Measurements from ENCODE around the gene DYNC2H1. TPM values are rescaled to one million over a fixed set of nuclear protein-coding genes. Genes with fewer than 3 reads are reported as not detected.

Gene DYNC2H1
- total RNA-seq, 2 donors from 2014 or later: 7.3 to 20.0 TPM

DNA sequence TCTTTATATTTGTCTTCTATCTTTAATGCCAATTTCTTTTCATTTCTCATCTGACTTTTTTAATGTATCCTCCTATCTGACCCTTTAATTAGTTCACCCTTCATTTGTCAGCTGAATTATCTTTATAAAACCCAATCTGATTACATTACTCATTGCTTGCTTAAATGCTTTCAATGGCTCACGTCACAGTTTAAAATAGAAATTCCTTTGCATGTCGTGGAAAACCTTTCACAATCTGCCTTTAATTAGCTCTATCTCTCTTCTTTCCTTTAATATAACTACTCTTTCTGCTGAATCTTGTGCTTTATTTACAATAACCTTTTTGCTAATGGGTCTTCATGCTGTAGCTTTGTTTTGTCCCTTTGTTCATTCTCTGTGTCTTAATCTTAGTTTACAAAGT, 125.7 kb downstream of the DYNC2H1 start:
- TF ChIP-seq, protein P1, sequence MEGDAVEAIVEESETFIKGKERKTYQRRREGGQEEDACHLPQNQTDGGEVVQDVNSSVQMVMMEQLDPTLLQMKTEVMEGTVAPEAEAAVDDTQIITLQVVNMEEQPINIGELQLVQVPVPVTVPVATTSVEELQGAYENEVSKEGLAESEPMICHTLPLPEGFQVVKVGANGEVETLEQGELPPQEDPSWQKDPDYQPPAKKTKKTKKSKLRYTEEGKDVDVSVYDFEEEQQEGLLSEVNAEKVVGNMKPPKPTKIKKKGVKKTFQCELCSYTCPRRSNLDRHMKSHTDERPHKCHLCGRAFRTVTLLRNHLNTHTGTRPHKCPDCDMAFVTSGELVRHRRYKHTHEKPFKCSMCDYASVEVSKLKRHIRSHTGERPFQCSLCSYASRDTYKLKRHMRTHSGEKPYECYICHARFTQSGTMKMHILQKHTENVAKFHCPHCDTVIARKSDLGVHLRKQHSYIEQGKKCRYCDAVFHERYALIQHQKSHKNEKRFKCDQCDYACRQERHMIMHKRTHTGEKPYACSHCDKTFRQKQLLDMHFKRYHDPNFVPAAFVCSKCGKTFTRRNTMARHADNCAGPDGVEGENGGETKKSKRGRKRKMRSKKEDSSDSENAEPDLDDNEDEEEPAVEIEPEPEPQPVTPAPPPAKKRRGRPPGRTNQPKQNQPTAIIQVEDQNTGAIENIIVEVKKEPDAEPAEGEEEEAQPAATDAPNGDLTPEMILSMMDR (IDR thresholded peaks at IDR 0.05): no peak
- DNase-seq (ENCODE audit: low spot score) (no peak), ATAC-seq (ENCODE audit: insufficient number of reproducible peaks, low FRiP score, low read depth) (no peak)
- Histone ChIP-seq H3K9me3 (no peaks in the 10 kb centered on the region), H3K4me1 (ENCODE audit: control insufficient read depth in 1 of 2, low read depth in 2 of 2) (no peaks in the 10 kb centered on the region), H3K4me3 (no peak overlapping the region), H3K27ac (no peak overlapping the region), H3K27me3 (replicated peaks; ENCODE audit: insufficient read depth) (no peaks in the 10 kb centered on the region), H3K36me3 (no peaks in the 10 kb centered on the region)

DNA sequence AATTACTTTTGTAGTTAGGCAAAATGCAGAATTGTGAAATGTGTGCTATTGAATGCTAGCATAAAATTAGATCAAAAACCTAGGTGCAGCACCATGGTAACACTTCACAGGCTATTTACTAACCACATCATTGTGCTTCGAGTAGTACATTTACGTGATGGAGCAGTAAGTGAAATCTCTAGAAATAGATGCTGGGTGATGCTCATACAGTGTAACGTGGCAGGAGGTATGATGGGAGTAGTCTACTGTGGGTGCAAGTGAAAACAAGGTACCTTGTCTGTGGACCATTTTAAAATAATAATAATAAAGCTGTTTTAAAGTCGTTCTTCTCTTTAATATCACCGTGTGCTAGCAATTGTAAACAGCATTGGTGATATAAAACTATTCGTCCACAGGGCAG, 132.3 kb downstream of the DYNC2H1 start:
- TF ChIP-seq, protein P1 (IDR thresholded peaks at IDR 0.05): no peak
- no peak for DNase-seq (ENCODE audit: low spot score)
- ATAC-seq (ENCODE audit: insufficient number of reproducible peaks, low FRiP score, low read depth): no peak
- Histone ChIP-seq H3K9me3 (no peaks in the 10 kb centered on the region), H3K4me3 (no peak overlapping the region), H3K27me3 (replicated peaks; ENCODE audit: insufficient read depth) (no peaks in the 10 kb centered on the region), H3K4me1 (ENCODE audit: control insufficient read depth in 1 of 2, low read depth in 2 of 2) (no peaks in the 10 kb centered on the region), H3K36me3 (peaks cover 3% of the 10 kb centered on the region), H3K27ac (no peak overlapping the region)

GRCh38 chr11:103254123-103254522, 144.9 kb downstream of the DYNC2H1 start:
- Histone ChIP-seq H3K4me3 (no peak overlapping the region), H3K4me1 (ENCODE audit: control insufficient read depth in 1 of 2, low read depth in 2 of 2) (no peaks in the 10 kb centered on the region), H3K9me3 (no peaks in the 10 kb centered on the region), H3K36me3 (no peaks in the 10 kb centered on the region), H3K27ac (no peak overlapping the region), H3K27me3 (replicated peaks; ENCODE audit: insufficient read depth) (no peaks in the 10 kb centered on the region)
- TF ChIP-seq, protein P1 (IDR thresholded peaks at IDR 0.05): no peak
- ATAC-seq (ENCODE audit: insufficient number of reproducible peaks, low FRiP score, low read depth) (no peak), DNase-seq (ENCODE audit: low spot score) (no peak)

GRCh38 chr11:103257360-103257759, 148.1 kb downstream of the DYNC2H1 start:
- Histone ChIP-seq H3K9me3 (no peaks in the 10 kb centered on the region), H3K36me3 (no peaks in the 10 kb centered on the region), H3K27ac (no peak overlapping the region), H3K4me3 (no peak overlapping the region), H3K4me1 (ENCODE audit: control insufficient read depth in 1 of 2, low read depth in 2 of 2) (no peaks in the 10 kb centered on the region), H3K27me3 (replicated peaks; ENCODE audit: insufficient read depth) (no peaks in the 10 kb centered on the region)
- ATAC-seq (ENCODE audit: insufficient number of reproducible peaks, low FRiP score, low read depth): no peak
- DNase-seq (ENCODE audit: low spot score): no peak
- TF ChIP-seq, protein P1 (IDR thresholded peaks at IDR 0.05): no peak

GRCh38 chr11:103266167-103266831, 157.1 kb downstream of the DYNC2H1 start:
- H3K9me3 ChIP-seq: no peaks in the 10 kb centered on the region
- ATAC-seq (ENCODE audit: insufficient number of reproducible peaks, low FRiP score, low read depth) (no peak), DNase-seq (ENCODE audit: low spot score) (no peak)
- TF ChIP-seq, protein P1 (IDR thresholded peaks at IDR 0.05): no peak
- H3K4me1 ChIP-seq (ENCODE audit: control insufficient read depth in 1 of 2, low read depth in 2 of 2): no peaks in the 10 kb centered on the region
- no peaks in the 10 kb centered on the region for H3K27me3 ChIP-seq (replicated peaks; ENCODE audit: insufficient read depth)
- H3K36me3 ChIP-seq: no peaks in the 10 kb centered on the region
- H3K27ac ChIP-seq: no peak overlapping the region
- no peak overlapping the region for H3K4me3 ChIP-seq
